GM21825 (cell line): ENCODE results near the gene TTC14.
"Not testable (repeated sequence)": the region's sequence is repeated elsewhere in the genome, so short reads cannot be mapped to it uniquely, and the experiment has no call there.

Source experiments
- ATAC-seq: cut with Tn5 transposase; IDR thresholded peaks from one replicate; pipeline ENCODE4 v1.9.1; 2021; ENCODE audit warnings: mild to moderate bottlenecking, moderate library complexity; ENCODE audit not compliant: unreplicated experiment

Gene TTC14, protein sequence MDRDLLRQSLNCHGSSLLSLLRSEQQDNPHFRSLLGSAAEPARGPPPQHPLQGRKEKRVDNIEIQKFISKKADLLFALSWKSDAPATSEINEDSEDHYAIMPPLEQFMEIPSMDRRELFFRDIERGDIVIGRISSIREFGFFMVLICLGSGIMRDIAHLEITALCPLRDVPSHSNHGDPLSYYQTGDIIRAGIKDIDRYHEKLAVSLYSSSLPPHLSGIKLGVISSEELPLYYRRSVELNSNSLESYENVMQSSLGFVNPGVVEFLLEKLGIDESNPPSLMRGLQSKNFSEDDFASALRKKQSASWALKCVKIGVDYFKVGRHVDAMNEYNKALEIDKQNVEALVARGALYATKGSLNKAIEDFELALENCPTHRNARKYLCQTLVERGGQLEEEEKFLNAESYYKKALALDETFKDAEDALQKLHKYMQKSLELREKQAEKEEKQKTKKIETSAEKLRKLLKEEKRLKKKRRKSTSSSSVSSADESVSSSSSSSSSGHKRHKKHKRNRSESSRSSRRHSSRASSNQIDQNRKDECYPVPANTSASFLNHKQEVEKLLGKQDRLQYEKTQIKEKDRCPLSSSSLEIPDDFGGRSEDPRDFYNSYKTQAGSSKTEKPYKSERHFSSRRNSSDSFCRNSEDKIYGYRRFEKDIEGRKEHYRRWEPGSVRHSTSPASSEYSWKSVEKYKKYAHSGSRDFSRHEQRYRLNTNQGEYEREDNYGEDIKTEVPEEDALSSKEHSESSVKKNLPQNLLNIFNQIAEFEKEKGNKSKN

DNA sequence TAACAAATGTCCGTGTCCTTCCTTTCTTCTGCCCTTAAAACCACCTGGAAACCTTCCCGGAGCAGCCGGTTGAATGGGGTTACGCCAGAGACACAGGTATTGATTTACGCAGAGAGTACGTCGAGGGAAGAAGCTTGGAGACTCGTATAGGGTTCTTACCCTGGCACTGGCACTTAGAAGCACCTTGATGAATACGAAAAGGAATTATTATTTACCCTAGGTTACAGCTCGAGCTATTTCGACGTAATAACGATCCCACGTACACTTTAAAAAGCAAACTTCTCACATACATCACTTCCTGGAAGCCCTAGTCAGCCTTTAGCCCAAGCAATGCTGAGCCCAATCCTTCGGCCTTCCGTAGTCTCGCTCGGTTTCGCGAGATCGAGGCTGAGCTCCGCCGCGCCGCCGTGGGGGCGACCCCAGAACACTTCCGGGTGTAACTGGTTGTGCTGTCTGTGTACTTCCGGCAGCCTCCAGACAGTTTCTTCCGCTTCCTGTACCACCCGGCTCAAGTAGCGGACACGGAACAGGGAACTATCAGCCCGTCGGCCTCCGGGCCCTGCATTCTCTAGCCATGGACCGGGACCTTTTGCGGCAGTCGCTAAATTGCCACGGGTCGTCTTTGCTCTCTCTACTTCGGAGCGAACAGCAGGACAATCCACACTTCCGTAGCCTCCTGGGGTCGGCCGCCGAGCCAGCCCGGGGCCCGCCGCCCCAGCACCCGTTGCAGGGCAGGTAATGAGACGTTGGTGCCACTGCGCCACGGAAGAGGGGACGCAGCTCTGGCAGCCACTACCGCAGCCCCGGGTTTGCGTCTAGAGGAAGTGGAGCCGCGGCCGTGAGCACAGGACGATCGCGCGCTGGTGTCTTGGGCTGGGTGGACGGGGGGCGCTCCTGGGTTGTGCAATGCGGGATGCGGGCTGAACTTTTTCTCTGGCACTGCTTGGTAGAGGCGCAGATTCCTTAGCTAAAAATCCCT is at the start of gene TTC14:
TSS of gene TTC14 (plus strand) at position 476 of the 979 bp plus-strand sequence. CDS start at position 575, 99 bp downstream.
- peak; percentile 96 for ATAC-seq

DNA sequence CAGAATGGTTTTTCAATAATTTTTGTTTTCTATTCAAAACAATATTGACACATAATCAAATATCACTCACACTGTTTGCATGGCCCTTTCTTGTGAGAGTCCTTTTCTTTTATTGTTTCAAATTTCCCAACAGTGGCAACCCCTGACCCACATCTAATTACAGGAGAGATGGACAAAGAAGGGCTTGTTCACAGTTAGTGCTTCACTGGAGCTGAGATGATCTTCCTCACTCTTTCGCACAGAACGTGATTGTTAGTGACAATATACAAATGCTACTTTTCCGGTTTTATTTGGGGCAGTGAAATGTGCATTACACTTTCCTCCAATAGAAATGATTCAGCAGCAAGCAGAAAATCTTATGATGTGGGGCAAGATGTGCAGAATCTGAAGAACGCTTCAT is 38.6 kb upstream of the TTC14 start:
- no peak for ATAC-seq

- ATAC-seq = no peak
Observed at GRCh38 chr3:180564676-180565075, 37.3 kb upstream of the TTC14 start.

DNA sequence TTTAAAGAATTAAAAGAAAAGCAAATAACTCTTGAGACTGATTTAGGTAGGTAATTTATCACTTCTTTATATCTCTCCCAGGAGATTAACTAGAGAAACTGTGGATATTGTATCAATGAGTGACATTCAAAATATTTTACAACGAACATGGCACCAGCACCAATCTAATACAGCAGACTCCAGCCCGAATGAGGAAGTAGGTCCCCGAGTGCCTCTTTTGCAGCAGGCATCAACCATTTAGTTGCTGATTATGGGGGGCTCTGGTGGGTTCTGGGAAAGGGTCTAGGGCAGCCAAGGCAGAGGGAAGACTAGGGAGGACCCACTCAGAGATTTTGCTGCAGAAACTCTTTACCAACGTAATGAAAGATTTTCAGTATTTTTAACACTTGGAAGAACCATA is 31.7 kb upstream of the TTC14 start:
- ATAC-seq = no peak

DNA sequence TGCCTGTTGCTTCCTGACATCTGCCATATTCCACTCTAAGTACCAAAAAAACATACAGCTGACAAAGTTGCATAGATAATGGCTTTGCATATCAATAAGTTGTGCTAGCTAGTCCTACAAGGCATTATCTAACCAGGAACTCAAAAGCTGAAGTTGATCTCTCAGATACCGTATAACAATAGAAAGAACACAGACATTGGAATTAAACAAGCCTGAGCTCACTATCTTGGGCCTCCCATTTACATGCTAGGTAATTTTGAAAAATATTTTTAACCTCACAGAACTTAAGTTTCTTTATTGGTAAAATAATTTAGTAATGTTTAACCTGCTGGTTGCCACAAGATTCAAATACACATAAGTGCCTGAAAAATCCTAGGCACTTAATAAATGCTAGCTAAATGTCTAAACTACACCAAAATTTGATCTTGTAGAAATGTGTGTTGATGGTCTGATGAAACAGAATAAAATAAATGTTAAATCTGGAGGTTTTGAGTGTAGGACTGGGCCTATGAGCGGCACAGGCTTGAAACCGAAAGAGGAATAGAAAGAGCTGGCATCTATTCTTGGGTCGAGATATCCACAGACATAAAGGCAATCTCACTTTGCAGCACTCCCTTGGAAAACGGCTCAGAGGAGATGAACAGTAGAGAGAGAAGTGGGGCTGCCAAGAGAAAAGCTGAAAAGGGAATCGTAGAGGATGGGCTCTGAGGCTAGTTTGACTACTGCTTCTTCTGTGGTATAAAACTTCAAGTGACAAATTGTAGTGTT is 29.9 kb upstream of the TTC14 start:
- peak; percentile 76 for ATAC-seq

DNA sequence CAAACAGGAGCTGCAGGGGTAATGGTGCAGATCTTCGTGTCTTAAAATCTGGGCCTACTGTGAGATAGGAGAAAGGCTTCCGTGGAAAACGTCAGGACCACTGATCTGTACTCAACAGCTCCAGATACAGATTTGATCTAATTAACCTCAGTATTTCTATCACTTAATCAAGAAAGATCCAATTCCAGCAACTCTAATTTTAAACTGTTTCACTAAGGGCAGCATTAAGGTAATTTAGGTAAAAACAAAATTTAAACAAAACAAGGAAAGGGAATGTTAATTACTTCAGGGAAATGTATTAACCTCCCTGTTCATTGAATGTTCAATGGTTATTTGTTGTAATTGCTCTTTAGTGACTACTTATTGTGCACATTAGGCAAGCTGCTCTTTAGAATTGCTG is 26.4 kb upstream of the TTC14 start:
- ATAC-seq = no peak

DNA sequence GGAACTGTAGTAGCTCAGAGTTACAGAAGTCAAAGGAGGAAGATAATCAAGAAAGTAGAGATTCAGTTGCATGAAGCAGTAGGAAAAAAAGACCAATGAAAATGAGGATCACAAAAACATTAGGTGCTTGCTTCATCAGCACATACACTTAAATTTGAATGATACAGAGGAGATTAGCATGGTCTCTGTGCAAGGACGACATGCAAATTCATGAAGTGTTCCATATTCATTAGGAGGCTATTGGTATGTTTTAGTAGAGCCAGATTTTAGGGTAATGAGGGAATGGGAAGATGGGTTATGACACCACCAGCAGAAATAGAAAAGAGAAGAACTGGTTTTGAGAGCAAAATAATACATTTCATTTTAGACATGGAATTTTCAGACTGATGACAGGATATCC is 21.0 kb upstream of the TTC14 start:
- ATAC-seq = no peak

- ATAC-seq = no peak
Observed at GRCh38 chr3:180590396-180590795, 11.6 kb upstream of the TTC14 start.

- ATAC-seq = not testable (repeated sequence)
Observed at GRCh38 chr3:180593631-180594030, 8.3 kb upstream of the TTC14 start.

DNA sequence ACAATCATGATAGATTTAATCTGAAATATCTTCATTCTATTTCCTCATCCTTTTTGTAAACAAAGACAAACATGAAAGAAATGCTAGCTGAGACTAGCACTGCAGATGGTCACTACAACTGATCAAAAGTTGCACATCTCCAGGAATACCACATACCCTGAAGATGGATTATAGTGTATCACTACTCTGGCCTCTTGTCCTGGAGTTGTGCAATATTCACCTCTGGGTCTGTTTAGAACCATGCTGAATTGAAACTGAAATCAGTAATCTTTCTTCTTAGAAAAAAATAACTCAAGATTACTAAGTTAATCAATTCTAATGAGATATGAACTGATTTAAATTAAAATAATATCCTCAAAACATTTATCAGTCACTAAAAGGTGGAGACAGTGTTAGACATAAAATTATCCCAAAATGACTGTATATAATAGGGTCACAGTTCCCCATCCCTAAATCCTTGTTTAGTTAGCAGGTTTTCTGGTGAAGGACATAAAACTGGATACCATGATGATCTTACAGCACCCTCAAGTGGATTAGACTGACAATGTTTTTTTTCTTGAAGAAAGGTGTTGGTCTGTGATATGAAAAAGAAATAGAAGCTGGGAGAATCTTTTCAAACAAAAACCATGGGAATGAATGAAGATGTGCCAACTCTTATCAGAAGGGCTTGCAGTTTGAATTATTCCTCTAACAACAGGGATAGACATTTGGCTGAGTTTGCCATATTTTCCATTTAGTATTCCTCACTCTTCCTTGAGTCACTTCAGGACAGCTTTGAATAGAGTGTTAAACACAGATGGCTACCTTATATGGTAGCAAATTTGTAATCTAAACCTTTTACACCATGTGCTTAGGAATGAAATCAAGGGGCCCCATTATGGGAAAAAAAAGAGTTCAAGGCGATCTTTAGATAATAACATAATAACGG is 7.1 kb upstream of the TTC14 start:
- peak; percentile 77 for ATAC-seq

DNA sequence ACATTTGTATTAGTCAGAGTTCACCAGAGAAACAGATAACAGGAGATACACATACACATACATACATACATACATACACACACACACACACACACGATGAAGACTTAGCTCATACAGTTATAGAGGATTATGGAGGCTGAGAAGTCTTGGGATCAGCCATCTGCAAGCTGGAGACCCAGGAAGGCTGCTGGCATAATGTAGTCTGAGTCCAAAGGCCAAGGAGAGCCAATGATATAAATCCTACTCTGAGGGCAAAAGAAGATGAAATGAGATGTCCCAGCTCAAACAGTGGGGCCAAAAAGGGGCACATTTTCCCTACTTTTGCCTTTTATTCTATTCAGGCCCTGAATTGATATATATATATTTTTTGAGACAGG is 6.4 kb upstream of the TTC14 start:
- ATAC-seq = no peak

GRCh38 chr3:180600473-180600872 is 1.5 kb upstream of the TTC14 start:
- ATAC-seq = no peak

DNA sequence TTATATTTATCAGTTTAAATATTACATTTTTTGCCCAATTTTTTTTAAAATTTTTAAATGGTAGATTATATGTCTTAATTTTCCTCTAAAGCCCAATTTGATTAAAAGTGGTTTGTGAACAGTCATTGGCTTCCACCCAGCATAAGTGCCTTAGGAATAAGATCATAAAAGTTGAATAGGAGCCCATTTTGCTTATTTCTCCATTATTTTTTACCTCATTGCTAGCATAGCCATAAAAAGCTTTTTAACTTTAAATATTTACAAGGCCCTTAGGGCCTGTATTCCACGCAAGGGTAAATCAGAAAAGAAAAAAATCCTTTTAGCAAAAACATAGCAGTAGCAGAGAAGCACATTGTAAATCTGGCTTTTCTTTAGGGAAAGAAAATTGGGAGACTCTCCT is 9.0 kb downstream of the TTC14 start:
- no peak for ATAC-seq

DNA sequence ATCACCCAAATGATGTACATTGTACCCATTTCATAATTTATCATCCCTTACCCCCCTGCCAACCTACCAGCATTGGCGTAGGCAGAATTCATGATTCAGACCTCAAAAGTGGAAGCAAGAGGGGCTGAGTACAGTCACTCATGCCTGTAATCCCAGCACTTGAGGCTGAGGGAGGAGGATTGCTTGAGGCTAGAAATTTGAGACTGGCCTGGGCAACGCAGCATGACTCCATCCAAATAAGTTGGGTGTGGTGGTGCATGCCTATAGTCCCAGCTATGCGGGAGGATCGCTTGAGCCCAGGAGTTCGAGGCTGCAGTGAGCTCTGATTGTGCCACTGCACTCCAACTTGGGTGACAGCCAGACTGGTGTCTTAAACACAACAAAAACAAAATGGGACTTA is 10.4 kb downstream of the TTC14 start:
- ATAC-seq = no peak

DNA sequence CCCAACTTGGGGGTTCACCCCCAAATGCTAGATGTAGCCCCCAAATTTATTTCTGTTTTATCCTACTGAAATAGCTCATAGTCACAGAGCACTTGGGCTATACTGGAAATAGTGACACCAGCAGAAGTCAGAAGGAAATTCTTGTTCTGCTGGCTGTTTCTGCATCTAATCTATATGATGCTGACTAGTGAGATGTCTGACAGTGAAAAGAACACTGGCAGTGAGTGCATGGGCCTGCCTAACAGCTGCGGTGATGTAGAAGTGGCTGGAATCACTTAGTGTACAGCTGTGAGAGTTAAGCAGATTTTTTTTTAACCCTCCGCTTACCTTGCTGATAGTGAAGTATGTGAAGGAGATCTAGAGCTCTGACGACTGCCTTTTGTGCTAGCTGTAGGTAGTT is 14.0 kb downstream of the TTC14 start:
- no peak for ATAC-seq

GRCh38 chr3:180617049-180617448 is 15.1 kb downstream of the TTC14 start:
- no peak for ATAC-seq

GRCh38 chr3:180618563-180618962 is 16.6 kb downstream of the TTC14 start:
- not testable (repeated sequence) for ATAC-seq

- no peak for ATAC-seq
Observed at GRCh38 chr3:180619723-180620122, 17.8 kb downstream of the TTC14 start.

GRCh38 chr3:180624714-180625113 is 22.8 kb downstream of the TTC14 start:
- ATAC-seq = peak; percentile 62
